ENCODE results near the gene MDK.

The MDK gene

DNA sequence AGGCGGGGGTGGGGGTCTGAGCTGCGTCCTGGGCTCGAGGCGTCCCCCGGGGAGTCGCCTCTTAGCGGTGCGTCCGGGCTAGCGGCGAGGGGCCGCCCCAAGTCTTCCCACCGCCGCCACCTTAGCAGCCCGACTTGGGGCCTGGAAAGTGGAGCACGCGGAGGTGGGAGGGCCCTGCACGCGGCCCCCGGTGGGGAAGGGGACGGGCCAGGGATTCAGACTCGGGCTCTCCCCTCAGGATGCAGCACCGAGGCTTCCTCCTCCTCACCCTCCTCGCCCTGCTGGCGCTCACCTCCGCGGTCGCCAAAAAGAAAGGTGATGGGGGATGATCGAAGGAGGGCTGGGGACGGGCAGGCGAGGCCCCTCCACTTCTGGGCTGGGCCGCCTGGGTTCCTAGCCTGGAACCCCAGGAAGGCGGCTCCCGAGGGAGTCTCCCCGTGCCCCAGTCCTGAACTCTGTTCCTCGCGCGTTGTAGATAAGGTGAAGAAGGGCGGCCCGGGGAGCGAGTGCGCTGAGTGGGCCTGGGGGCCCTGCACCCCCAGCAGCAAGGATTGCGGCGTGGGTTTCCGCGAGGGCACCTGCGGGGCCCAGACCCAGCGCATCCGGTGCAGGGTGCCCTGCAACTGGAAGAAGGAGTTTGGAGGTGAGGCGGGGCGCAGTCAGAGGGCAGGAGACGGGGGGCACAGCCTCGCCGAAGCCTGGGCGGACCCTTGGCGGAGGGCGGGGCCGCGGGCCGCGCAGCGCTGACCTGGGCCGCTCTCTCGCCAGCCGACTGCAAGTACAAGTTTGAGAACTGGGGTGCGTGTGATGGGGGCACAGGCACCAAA, 563 bp downstream of the MDK start:
- TF ChIP-seq, protein P1, sequence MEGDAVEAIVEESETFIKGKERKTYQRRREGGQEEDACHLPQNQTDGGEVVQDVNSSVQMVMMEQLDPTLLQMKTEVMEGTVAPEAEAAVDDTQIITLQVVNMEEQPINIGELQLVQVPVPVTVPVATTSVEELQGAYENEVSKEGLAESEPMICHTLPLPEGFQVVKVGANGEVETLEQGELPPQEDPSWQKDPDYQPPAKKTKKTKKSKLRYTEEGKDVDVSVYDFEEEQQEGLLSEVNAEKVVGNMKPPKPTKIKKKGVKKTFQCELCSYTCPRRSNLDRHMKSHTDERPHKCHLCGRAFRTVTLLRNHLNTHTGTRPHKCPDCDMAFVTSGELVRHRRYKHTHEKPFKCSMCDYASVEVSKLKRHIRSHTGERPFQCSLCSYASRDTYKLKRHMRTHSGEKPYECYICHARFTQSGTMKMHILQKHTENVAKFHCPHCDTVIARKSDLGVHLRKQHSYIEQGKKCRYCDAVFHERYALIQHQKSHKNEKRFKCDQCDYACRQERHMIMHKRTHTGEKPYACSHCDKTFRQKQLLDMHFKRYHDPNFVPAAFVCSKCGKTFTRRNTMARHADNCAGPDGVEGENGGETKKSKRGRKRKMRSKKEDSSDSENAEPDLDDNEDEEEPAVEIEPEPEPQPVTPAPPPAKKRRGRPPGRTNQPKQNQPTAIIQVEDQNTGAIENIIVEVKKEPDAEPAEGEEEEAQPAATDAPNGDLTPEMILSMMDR (IDR thresholded peaks at IDR 0.05; ENCODE audit: low read depth, low read length, missing control alignments) = no peak
- Histone ChIP-seq H3K27me3 (replicated peaks) (no peaks in the 10 kb centered on the region), H3K27ac (no peak overlapping the region), H3K36me3 (replicated peaks) (peaks cover 8% of the 10 kb centered on the region), H3K4me3 (ENCODE audit: low read depth, low read length) (peak overlapping the region; percentile 60)
- in situ Hi-C loops (cut with HindIII; ENCODE audit: low pct_ligation_motif_present, low sequenced_read_pairs) = no loop called here
- no peak for DNase-seq

DNA sequence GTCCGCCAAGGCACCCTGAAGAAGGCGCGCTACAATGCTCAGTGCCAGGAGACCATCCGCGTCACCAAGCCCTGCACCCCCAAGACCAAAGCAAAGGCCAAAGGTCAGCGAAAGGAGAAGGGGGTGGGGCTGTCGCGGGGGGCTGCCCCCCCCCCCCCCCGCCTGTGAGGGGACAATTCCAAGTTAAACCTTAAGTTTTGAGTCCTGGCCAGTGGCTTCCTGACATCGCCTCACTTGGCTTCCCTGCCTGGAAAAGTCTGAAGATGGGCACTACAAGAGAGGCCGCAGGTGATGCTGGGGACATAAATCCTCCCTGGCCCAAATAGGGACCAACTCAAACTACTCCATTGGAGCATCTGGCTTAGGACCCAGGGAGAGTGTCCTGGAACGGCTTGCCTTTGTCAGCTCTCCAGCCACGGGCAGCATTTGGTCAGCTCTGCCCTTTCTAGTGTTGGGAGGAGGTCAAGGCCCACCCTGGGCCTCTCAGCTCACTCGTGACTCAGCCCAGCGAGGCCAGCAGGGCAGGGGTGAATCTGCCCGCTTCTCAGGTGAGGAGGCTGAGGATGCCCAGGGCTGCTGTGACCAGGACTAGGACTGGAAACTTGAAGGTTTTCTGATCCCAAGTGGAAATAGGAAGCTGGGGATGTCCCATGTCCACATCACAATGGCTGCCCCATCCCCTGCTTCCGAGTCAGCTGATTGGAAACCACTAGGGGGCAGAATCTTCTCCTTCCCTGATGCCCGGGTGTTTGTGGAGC, 1.4 kb downstream of the MDK start:
- Histone ChIP-seq H3K27ac (no peak overlapping the region), H3K4me3 (ENCODE audit: low read depth, low read length) (peak overlapping the region; percentile 60), H3K36me3 (replicated peaks) (peaks cover 5% of the 10 kb centered on the region), H3K27me3 (replicated peaks) (no peaks in the 10 kb centered on the region)
- no peak for DNase-seq
- TF ChIP-seq, protein P1 (IDR thresholded peaks at IDR 0.05; ENCODE audit: low read depth, low read length, missing control alignments) = peak; percentile 78
- in situ Hi-C loops (cut with HindIII; ENCODE audit: low pct_ligation_motif_present, low sequenced_read_pairs) = no loop called here

DNA sequence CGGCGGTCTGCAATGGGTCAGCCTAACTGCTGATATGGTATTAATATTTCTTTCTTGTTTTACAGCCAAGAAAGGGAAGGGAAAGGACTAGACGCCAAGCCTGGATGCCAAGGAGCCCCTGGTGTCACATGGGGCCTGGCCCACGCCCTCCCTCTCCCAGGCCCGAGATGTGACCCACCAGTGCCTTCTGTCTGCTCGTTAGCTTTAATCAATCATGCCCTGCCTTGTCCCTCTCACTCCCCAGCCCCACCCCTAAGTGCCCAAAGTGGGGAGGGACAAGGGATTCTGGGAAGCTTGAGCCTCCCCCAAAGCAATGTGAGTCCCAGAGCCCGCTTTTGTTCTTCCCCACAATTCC, 1.9 kb downstream of the MDK start:
- Histone ChIP-seq H3K36me3 (replicated peaks) (no peaks in the 10 kb centered on the region), H3K27ac (no peak overlapping the region), H3K4me3 (ENCODE audit: low read depth, low read length) (no peak overlapping the region), H3K27me3 (replicated peaks) (no peaks in the 10 kb centered on the region)
- TF ChIP-seq, protein P1 (IDR thresholded peaks at IDR 0.05; ENCODE audit: low read depth, low read length, missing control alignments) = no peak
- no peak for DNase-seq
- in situ Hi-C loops (cut with HindIII; ENCODE audit: low pct_ligation_motif_present, low sequenced_read_pairs) = no loop called here

DNA sequence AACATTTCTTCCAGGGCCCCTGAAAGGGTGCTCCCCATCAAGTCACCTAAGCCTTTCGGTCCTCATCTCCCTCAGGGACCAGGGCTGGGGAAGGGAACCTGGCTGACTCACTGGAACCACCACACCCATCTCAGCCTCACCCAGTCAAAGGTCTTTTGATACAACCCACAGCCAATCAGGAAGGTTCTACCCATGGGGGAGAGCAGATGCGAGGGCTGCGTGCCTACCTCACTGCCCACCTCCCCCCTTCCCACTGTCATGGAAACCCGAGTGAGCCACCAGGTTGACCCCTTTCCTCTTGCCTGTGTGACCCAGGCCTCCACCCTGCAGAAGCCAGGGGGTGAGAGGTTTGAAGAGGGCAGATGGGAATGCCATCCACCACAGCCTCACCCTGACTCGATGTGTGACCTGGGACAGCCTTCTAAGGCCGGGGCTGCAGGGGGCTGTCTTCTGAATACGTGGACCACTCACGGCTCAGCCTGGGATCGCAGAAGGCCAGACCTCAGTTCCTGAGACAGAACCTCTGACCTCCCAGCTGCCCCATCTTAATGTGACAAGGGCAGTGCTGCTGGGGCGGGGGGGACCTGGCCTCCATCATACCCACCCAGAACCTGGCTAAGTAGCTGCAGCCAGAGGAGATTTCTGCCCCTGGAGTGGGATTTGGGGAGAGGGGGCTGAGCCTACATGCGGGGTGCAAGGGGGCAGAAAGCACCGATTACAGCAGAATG, 2.7 kb downstream of the MDK start:
- TF ChIP-seq, protein P1 (IDR thresholded peaks at IDR 0.05; ENCODE audit: low read depth, low read length, missing control alignments) = no peak
- in situ Hi-C loops (cut with HindIII; ENCODE audit: low pct_ligation_motif_present, low sequenced_read_pairs) = no loop called here
- no peaks in the 10 kb centered on the region for H3K36me3 ChIP-seq (replicated peaks)
- no peaks in the 10 kb centered on the region for H3K27me3 ChIP-seq (replicated peaks)
- no peak overlapping the region for H3K4me3 ChIP-seq (ENCODE audit: low read depth, low read length)
- H3K27ac ChIP-seq = no peak overlapping the region
- no peak for DNase-seq

DNA sequence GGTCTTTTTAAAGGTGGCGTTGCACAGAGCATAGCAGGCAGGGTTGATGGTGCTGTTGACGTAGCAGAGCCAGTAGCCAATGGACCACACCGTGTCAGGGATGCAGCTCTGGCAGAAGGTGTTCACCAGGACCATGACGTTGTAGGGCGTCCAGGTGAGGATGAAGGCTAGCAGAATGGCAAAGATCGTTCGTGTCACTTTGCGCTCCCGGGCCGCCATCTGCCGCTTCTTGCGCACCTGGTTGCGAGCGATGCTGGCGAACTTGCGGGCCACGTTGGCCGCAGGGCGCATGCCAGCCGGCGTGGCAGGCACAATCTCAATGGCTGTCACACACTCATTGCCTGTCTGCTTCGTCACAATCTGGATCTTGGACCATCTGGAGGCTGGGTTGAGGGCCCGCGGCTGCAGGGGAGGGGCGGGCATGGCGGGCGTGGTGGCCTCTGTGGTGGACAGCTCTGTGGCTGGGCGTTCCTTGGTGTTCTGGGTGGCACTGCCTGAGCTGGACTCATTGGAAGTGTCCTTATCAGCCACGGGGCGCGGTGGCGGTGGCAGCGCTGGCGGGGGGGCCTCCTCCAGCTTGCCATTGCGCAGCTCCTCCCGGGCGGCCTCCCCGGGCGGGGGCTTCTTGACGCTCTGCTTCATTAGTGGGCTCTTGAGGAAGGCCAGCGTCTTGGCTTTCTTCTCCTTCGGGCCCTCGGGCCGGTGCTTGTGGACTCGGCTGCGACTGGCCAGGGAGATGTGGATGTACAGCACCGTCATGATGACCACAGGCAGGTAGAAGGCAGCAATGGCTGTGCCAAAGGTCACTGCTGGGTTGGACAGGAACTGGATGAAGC, 3.9 kb downstream of the MDK start:
- DNase-seq = no peak
- Histone ChIP-seq H3K27ac (no peak overlapping the region), H3K27me3 (replicated peaks) (peaks cover 9% of the 10 kb centered on the region), H3K4me3 (ENCODE audit: low read depth, low read length) (no peak overlapping the region), H3K36me3 (replicated peaks) (no peaks in the 10 kb centered on the region)
- in situ Hi-C loops (cut with HindIII; ENCODE audit: low pct_ligation_motif_present, low sequenced_read_pairs) = no loop called here
- TF ChIP-seq, protein P1 (IDR thresholded peaks at IDR 0.05; ENCODE audit: low read depth, low read length, missing control alignments) = no peak
